ENCODE results near the gene TMEM74B.

DNA sequence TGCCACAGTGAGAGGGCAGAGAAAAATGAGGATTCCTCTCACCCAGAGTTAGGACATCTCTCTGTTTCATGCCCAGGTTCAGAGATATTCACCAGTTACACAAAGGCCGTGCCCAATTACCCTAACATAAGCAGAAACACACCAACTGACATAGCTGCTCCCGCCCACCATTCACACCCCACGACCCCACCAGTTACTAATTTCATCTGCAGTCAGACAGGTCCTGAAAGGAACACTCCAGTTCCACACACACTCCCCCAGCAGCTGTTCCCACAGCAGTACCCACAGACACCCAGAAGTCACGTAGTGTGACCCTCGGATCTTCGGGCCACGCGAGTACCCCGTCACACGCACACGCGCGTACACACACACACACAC, 532 bp downstream of the TMEM74B start:
- TF ChIP-seq, protein P1, sequence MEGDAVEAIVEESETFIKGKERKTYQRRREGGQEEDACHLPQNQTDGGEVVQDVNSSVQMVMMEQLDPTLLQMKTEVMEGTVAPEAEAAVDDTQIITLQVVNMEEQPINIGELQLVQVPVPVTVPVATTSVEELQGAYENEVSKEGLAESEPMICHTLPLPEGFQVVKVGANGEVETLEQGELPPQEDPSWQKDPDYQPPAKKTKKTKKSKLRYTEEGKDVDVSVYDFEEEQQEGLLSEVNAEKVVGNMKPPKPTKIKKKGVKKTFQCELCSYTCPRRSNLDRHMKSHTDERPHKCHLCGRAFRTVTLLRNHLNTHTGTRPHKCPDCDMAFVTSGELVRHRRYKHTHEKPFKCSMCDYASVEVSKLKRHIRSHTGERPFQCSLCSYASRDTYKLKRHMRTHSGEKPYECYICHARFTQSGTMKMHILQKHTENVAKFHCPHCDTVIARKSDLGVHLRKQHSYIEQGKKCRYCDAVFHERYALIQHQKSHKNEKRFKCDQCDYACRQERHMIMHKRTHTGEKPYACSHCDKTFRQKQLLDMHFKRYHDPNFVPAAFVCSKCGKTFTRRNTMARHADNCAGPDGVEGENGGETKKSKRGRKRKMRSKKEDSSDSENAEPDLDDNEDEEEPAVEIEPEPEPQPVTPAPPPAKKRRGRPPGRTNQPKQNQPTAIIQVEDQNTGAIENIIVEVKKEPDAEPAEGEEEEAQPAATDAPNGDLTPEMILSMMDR (IDR thresholded peaks at IDR 0.05): no peak
- TF ChIP-seq POLR2A (IDR thresholded peaks at IDR 0.05; ENCODE audit: low read depth) (no peak), EP300 (IDR thresholded peaks at IDR 0.05) (no peak), POLR2AphosphoS5 (IDR thresholded peaks at IDR 0.05) (no peak)
